GM12891 (cell line): Measurements from ENCODE around the gene RANBP1.

Experiments
- DNase-seq: peaks from one replicate; pipeline ENCODE4 v3.0.0; 2011; ENCODE audit warnings: low spot score; ENCODE audit not compliant: insufficient read length
- FAIRE-seq: peaks from 2 replicates; lab custom pipeline; 2011; peaks lifted over from hg19 to GRCh38; lab: Jason Lieb, UNC
- PAX5 ChIP-seq: IDR thresholded peaks from 2 replicates; pipeline ENCODE4 v1.6.1; 2011; ENCODE audit warnings: low read length, moderate library complexity, mild to moderate bottlenecking; ENCODE audit not compliant: insufficient read depth, severe bottlenecking
- POLR2A ChIP-seq: IDR thresholded peaks from 2 replicates; pipeline ENCODE4 v1.6.1; 2011; ENCODE audit warnings: low read depth, low read length, control low read depth
- POLR2AphosphoS5 ChIP-seq: IDR thresholded peaks from 2 replicates; pipeline ENCODE4 v1.6.1; 2011; ENCODE audit warnings: low read depth, low read length, control low read depth
- POU2F2 ChIP-seq: IDR thresholded peaks from 2 replicates; pipeline ENCODE4 v1.6.1; 2011; ENCODE audit warnings: low read depth, mild to moderate bottlenecking, control low read depth, low read length, moderate library complexity
- SPI1 ChIP-seq: IDR thresholded peaks from 2 replicates; pipeline ENCODE4 v1.6.1; 2011; ENCODE audit warnings: low read depth, low read length, control low read depth
- TAF1 ChIP-seq: IDR thresholded peaks from 2 replicates; pipeline ENCODE4 v1.6.1; 2011; ENCODE audit warnings: low read depth, low read length, control low read depth

Gene RANBP1

GRCh38 chr22:20096574-20097420 is 19.1 kb upstream of the RANBP1 start:
- FAIRE-seq (no peak), DNase-seq (no peak)
- TF ChIP-seq TAF1 (no peak), POLR2A (no peak), PAX5 (no peak), SPI1 (no peak), POU2F2 (no peak), POLR2AphosphoS5 (no peak)

GRCh38 chr22:20099099-20099711 is 16.7 kb upstream of the RANBP1 start:
- no peak for TF ChIP-seq TAF1
- no peak for TF ChIP-seq SPI1
- TF ChIP-seq POLR2A: no peak
- no peak for TF ChIP-seq POU2F2
- TF ChIP-seq POLR2AphosphoS5: no peak
- no peak for TF ChIP-seq PAX5
- DNase-seq (no peak), FAIRE-seq (no peak)

GRCh38 chr22:20101638-20102037 is 14.3 kb upstream of the RANBP1 start:
- TF ChIP-seq POLR2AphosphoS5: no peak
- no peak for TF ChIP-seq POU2F2
- TF ChIP-seq POLR2A: no peak
- no peak for TF ChIP-seq PAX5
- no peak for TF ChIP-seq SPI1
- no peak for TF ChIP-seq TAF1
- no peak for FAIRE-seq
- DNase-seq: no peak

GRCh38 chr22:20102203-20102780 is 13.6 kb upstream of the RANBP1 start:
- DNase-seq (no peak), FAIRE-seq (no peak)
- no peak for TF ChIP-seq POU2F2
- no peak for TF ChIP-seq POLR2A
- TF ChIP-seq SPI1: no peak
- TF ChIP-seq POLR2AphosphoS5: no peak
- TF ChIP-seq PAX5: no peak
- TF ChIP-seq TAF1: no peak

- no peak for FAIRE-seq
- TF ChIP-seq TAF1: no peak
- no peak for TF ChIP-seq SPI1
- no peak for TF ChIP-seq POLR2AphosphoS5
- no peak for TF ChIP-seq POLR2A
- TF ChIP-seq PAX5: no peak
- no peak for TF ChIP-seq POU2F2
- no peak for DNase-seq
These were observed 10.3 kb upstream of the RANBP1 start for GRCh38 chr22:20105456-20106204.

GRCh38 chr22:20106205-20106848 is 9.6 kb upstream of the RANBP1 start:
- TF ChIP-seq POU2F2: no peak
- no peak for TF ChIP-seq POLR2AphosphoS5
- TF ChIP-seq TAF1: no peak
- no peak for TF ChIP-seq SPI1
- TF ChIP-seq POLR2A: no peak
- TF ChIP-seq PAX5: no peak
- no peak for FAIRE-seq
- DNase-seq: no peak

- TF ChIP-seq POU2F2 (no peak), POLR2AphosphoS5 (no peak)
- DNase-seq: no peak
- no peak for FAIRE-seq
These were observed 9.1 kb upstream of the RANBP1 start for GRCh38 chr22:20106849-20107237.

- DNase-seq (no peak), FAIRE-seq (no peak)
- TF ChIP-seq SPI1 (no peak), POLR2A (no peak), POU2F2 (no peak), PAX5 (no peak), TAF1 (no peak), POLR2AphosphoS5 (no peak)
These were observed 8.4 kb upstream of the RANBP1 start for GRCh38 chr22:20107471-20107901.

GRCh38 chr22:20107951-20108756 is 7.8 kb upstream of the RANBP1 start:
- FAIRE-seq (no peak), DNase-seq (no peak)
- TF ChIP-seq POU2F2 (no peak), POLR2A (peak; percentile 15; the same call in 1 of the 2 replicates)
